GM23338 (cell line): ENCODE results near the gene ACHE. TPM values are rescaled to one million over a fixed set of nuclear protein-coding genes. Genes with fewer than 3 reads are reported as not detected.
A peak's percentile ranks its signal among the peaks of the same experiment; 100 is the strongest.

Experiments used
- ATAC-seq: fragments of 200-7000 bp; cut with Tn5 transposase; 3 replicates; pipeline ENCODE4 v1.9.1; 2020
- DNase-seq: peaks from one replicate; pipeline ENCODE4 v3.0.0-alpha.2; 2015; ENCODE audit warnings: low spot score
- H2AFZ ChIP-seq: fragments of 200-600 bp; sonication (generic); 2 replicates; pipeline ENCODE4 v1.8.0; 2016; ENCODE audit warnings: antibody characterized with exemption, mild to moderate bottlenecking, moderate library complexity
- H3F3A ChIP-seq: fragments of 200-600 bp; sonication (generic); replicated peaks from 2 replicates; pipeline ENCODE4 v1.8.0; 2017; ENCODE audit warnings: antibody characterized with exemption, mixed run types, low read depth
- H3K27ac ChIP-seq: fragments of 200-600 bp; sonication (generic); 2 replicates; pipeline ENCODE4 v1.6.1; 2016; ENCODE audit warnings: low read depth
- H3K27me3 ChIP-seq: fragments of 200-600 bp; sonication (generic); 2 replicates; pipeline ENCODE4 v1.8.0; 2016; ENCODE audit warnings: mild to moderate bottlenecking, mixed run types, moderate library complexity; ENCODE audit not compliant: insufficient read depth
- H3K36me3 ChIP-seq: fragments of 200-600 bp; sonication (generic); 2 replicates; pipeline ENCODE4 v1.8.0; 2016; ENCODE audit warnings: mild to moderate bottlenecking; ENCODE audit not compliant: insufficient read depth
- H3K4me1 ChIP-seq: fragments of 200-600 bp; sonication (generic); 2 replicates; pipeline ENCODE4 v1.8.0; 2016; ENCODE audit warnings: mild to moderate bottlenecking, moderate library complexity; ENCODE audit not compliant: insufficient read depth
- H3K4me2 ChIP-seq: fragments of 200-600 bp; sonication (generic); 2 replicates; pipeline ENCODE4 v1.7.1; 2017; ENCODE audit warnings: mixed run types
- H3K4me3 ChIP-seq: fragments of 200-600 bp; sonication (generic); 2 replicates; pipeline ENCODE4 v1.6.1; 2016; ENCODE audit warnings: mixed run types
- H3K79me2 ChIP-seq: fragments of 200-600 bp; sonication (generic); replicated peaks from 2 replicates; pipeline ENCODE4 v1.8.0; 2017; ENCODE audit warnings: mild to moderate bottlenecking; ENCODE audit not compliant: insufficient read depth
- H3K9me2 ChIP-seq: fragments of 200-600 bp; sonication (generic); 2 replicates; pipeline ENCODE4 v1.8.0; 2017; ENCODE audit not compliant: insufficient read depth
- H4K20me1 ChIP-seq: fragments of 200-600 bp; sonication (generic); replicated peaks from 2 replicates; pipeline ENCODE4 v1.8.0; 2017; ENCODE audit warnings: mild to moderate bottlenecking; ENCODE audit not compliant: insufficient read depth
- H3K27ac Mint-ChIP-seq: 2 replicates; pipeline ENCODE4 v1.8.0; 2020; ENCODE audit warnings: inconsistent platforms, mild to moderate bottlenecking, moderate library complexity, mixed read lengths
- H3K27me3 Mint-ChIP-seq: 3 replicates; pipeline ENCODE4 v1.8.0; 2022; ENCODE audit warnings: low read depth, mild to moderate bottlenecking, moderate library complexity, mixed read lengths, inconsistent platforms; ENCODE audit not compliant: insufficient read depth, poor library complexity
- H3K36me3 Mint-ChIP-seq: 3 replicates; pipeline ENCODE4 v1.8.0; 2021; ENCODE audit warnings: low read depth, mild to moderate bottlenecking, inconsistent platforms, moderate library complexity, mixed read lengths
- H3K4me1 Mint-ChIP-seq: 3 replicates; pipeline ENCODE4 v1.8.0; 2020; ENCODE audit warnings: mild to moderate bottlenecking, inconsistent platforms, mixed read lengths
- H3K4me3 Mint-ChIP-seq: 3 replicates; pipeline ENCODE4 v1.8.0; 2021; ENCODE audit warnings: moderate library complexity, mild to moderate bottlenecking, inconsistent platforms, mixed read lengths
- H3K9me3 Mint-ChIP-seq: 3 replicates; pipeline ENCODE4 v1.8.0; 2020; ENCODE audit warnings: moderate library complexity, mild to moderate bottlenecking, inconsistent platforms, mixed read lengths
- CREB1 ChIP-seq: fragments of 250-450 bp; sonication (Bioruptor Pico); IDR thresholded peaks from 2 replicates; pipeline ENCODE4 v1.5.0; 2020; ENCODE audit warnings: low read depth, mild to moderate bottlenecking, moderate library complexity
- ETS1 ChIP-seq: IDR thresholded peaks from 2 replicates; pipeline ENCODE4 v1.6.1; 2016; ENCODE audit warnings: antibody characterized with exemption
- EZH2 ChIP-seq: fragments of 200-600 bp; sonication (generic); IDR thresholded peaks from one replicate; pipeline ENCODE4 v1.8.0; 2017; ENCODE audit warnings: antibody characterized with exemption, mild to moderate bottlenecking, low read depth; ENCODE audit not compliant: unreplicated experiment
- EZH2phosphoT487 ChIP-seq: fragments of 200-600 bp; sonication (generic); IDR thresholded peaks from one replicate; pipeline ENCODE4 v1.8.1; 2018; ENCODE audit warnings: antibody characterized with exemption; ENCODE audit not compliant: unreplicated experiment
- STAT1 ChIP-seq: IDR thresholded peaks from one replicate; pipeline ENCODE4 v1.6.1; 2016; ENCODE audit warnings: antibody characterized with exemption; ENCODE audit not compliant: unreplicated experiment
- ZNF114 ChIP-seq: fragments of 250-450 bp; sonication (Bioruptor Pico); IDR thresholded peaks from 2 replicates; pipeline ENCODE4 v1.5.0; 2020; ENCODE audit warnings: mild to moderate bottlenecking, moderate library complexity
- ZNF331 ChIP-seq: fragments of 250-450 bp; sonication (Bioruptor Pico); IDR thresholded peaks from 2 replicates; pipeline ENCODE4 v1.5.0; 2020; ENCODE audit warnings: low read depth, mild to moderate bottlenecking, moderate library complexity
- ZNF462 ChIP-seq: fragments of 250-450 bp; sonication (Bioruptor Pico); IDR thresholded peaks from 2 replicates; pipeline ENCODE4 v1.5.0; 2020; ENCODE audit warnings: mild to moderate bottlenecking, moderate library complexity
- polyA plus RNA-seq: library from polyadenylated mRNA; unstranded; fragments of >200 nt; fragmentation: Nextera tagmentation; extraction: Ambion mirVana; gene quantifications from 2 replicates; pipeline ENCODE4 v1.2.1, GENCODE V29; 2016
- total RNA-seq: library from RNA; depleted of rRNA; stranded (reverse); fragments of >200 nt; shearing (Covaris generic); gene quantifications from 2 replicates; pipeline ENCODE4 v1.2.3, GENCODE V29; 2014

ACHE gene
- total and polyA plus RNA-seq, 2 experiments from 2014 or later, result 3.6 to 3.7 TPM

- no peak overlapping the region for H2AFZ ChIP-seq
- Mint-ChIP-seq H3K4me1 (peaks cover 4% of the 10 kb centered on the region; the same call in 2 of the 3 replicates), H3K27ac (no peak overlapping the region), H3K36me3 (no peaks in the 10 kb centered on the region), H3K9me3 (no peaks in the 10 kb centered on the region), H3K4me3 (no peak overlapping the region), H3K27me3 (peaks cover 8% of the 10 kb centered on the region)
- no peak for TF ChIP-seq ZNF114
- TF ChIP-seq EZH2phosphoT487, result no peak
- no peak for TF ChIP-seq EZH2
- no peak overlapping the region for H3K27ac ChIP-seq
- no peaks in the 10 kb centered on the region for H4K20me1 ChIP-seq
- no peaks in the 10 kb centered on the region for H3K9me2 ChIP-seq
- ATAC-seq (no peak), DNase-seq (no peak)
- no peaks in the 10 kb centered on the region for H3K27me3 ChIP-seq
- peaks cover 9% of the 10 kb centered on the region; the same call in 1 of the 2 replicates for H3K4me1 ChIP-seq
- H3K79me2 ChIP-seq, result no peaks in the 10 kb centered on the region
- no peak overlapping the region for H3K4me2 ChIP-seq
- H3K36me3 ChIP-seq, result no peaks in the 10 kb centered on the region
- no peaks in the 10 kb centered on the region for H3F3A ChIP-seq
- H3K4me3 ChIP-seq, result no peak overlapping the region
Observed at GRCh38 chr7:100914879-100915447, 19.3 kb upstream of the ACHE start.

GRCh38 chr7:100914208-100914878 lies 18.7 kb upstream of the ACHE start:
- Histone ChIP-seq H3K79me2 (no peaks in the 10 kb centered on the region), H3K4me1 (peaks cover 5% of the 10 kb centered on the region; the same call in 1 of the 2 replicates), H3K9me2 (no peaks in the 10 kb centered on the region), H2AFZ (peak overlapping the region; percentile 32; the same call in 1 of the 2 replicates), H3K36me3 (no peaks in the 10 kb centered on the region), H3K27me3 (no peaks in the 10 kb centered on the region), H3F3A (no peaks in the 10 kb centered on the region), H3K4me2 (no peak overlapping the region), H3K4me3 (no peak overlapping the region), H4K20me1 (no peaks in the 10 kb centered on the region), H3K27ac (no peak overlapping the region)
- H3K4me1 Mint-ChIP-seq, result no peaks in the 10 kb centered on the region; the same call in 2 of the 3 replicates
- no peak for TF ChIP-seq STAT1
- no peak for TF ChIP-seq EZH2phosphoT487
- no peak for TF ChIP-seq ZNF331 (CRISPR knock-in tag)
- no peak for TF ChIP-seq CREB1 (CRISPR knock-in tag)
- no peak for TF ChIP-seq EZH2
- no peak for ATAC-seq
- no peaks in the 10 kb centered on the region for H3K9me3 Mint-ChIP-seq
- H3K27me3 Mint-ChIP-seq, result peaks cover 8% of the 10 kb centered on the region
- H3K27ac Mint-ChIP-seq, result no peak overlapping the region
- no peak for DNase-seq
- H3K36me3 Mint-ChIP-seq, result no peaks in the 10 kb centered on the region
- no peak overlapping the region for H3K4me3 Mint-ChIP-seq

- H3K4me3 ChIP-seq, result no peak overlapping the region
- no peaks in the 10 kb centered on the region for H3K9me2 ChIP-seq
- no peaks in the 10 kb centered on the region for H3K79me2 ChIP-seq
- no peak overlapping the region for H3K27ac ChIP-seq
- H3K27me3 ChIP-seq, result no peaks in the 10 kb centered on the region
- no peaks in the 10 kb centered on the region for H3K36me3 ChIP-seq
- H3K9me3 Mint-ChIP-seq, result peaks cover 4% of the 10 kb centered on the region; the same call in 1 of the 3 replicates
- H4K20me1 ChIP-seq, result no peaks in the 10 kb centered on the region
- no peaks in the 10 kb centered on the region; the same call in 2 of the 3 replicates for H3K4me1 Mint-ChIP-seq
- no peak overlapping the region for H2AFZ ChIP-seq
- H3K4me2 ChIP-seq, result no peak overlapping the region
- peaks cover 6% of the 10 kb centered on the region for H3K27me3 Mint-ChIP-seq
- no peak overlapping the region for H3K27ac Mint-ChIP-seq
- H3K4me1 ChIP-seq, result no peaks in the 10 kb centered on the region
- DNase-seq, result no peak
- H3K36me3 Mint-ChIP-seq, result no peaks in the 10 kb centered on the region; the same call in 2 of the 3 replicates
- no peak for ATAC-seq
- H3F3A ChIP-seq, result no peaks in the 10 kb centered on the region
- no peak overlapping the region for H3K4me3 Mint-ChIP-seq
- no peak for TF ChIP-seq ETS1
- TF ChIP-seq CREB1 (CRISPR knock-in tag), result no peak
- no peak for TF ChIP-seq ZNF462 (CRISPR knock-in tag)
Observed at GRCh38 chr7:100911484-100911883, 15.8 kb upstream of the ACHE start.
